Measurements from ENCODE around the gene PDZRN3. TPM values are rescaled to one million over a fixed set of nuclear protein-coding genes. Genes with fewer than 3 reads are reported as not detected.

The PDZRN3 gene
- total RNA-seq, 4 donors from 2014 or later, result 87.3 to 268 (median 107) TPM

GRCh38 chr3:73591286-73591800 is 33.4 kb downstream of the PDZRN3 start:
- intact Hi-C loops (cut with DNase I; ENCODE audit: low total_unique reads), result no loop called here
- Histone ChIP-seq H3K4me3 (no peak overlapping the region), H3K9me3 (no peaks in the 10 kb centered on the region), H3K27ac (no peak overlapping the region), H3K4me1 (peaks cover 0 to 7% of the 10 kb centered on the region in 2 donors), H3K27me3 (no peaks in the 10 kb centered on the region), H3K36me3 (no peaks in the 10 kb centered on the region)
- TF ChIP-seq CTCF (IDR thresholded peaks at IDR 0.05) (no peak), POLR2A (IDR thresholded peaks at IDR 0.05) (no peak)
- no peak for DNase-seq

GRCh38 chr3:73586628-73587027 is 38.1 kb downstream of the PDZRN3 start:
- no peaks in the 10 kb centered on the region for H3K27me3 ChIP-seq

GRCh38 chr3:73586190-73586589 is 38.6 kb downstream of the PDZRN3 start:
- DNase-seq, result no peak
- no peak overlapping the region for H3K27ac ChIP-seq
- H3K9me3 ChIP-seq, result no peaks in the 10 kb centered on the region
- TF ChIP-seq CTCF (IDR thresholded peaks at IDR 0.05), result no peak
- no peak for TF ChIP-seq POLR2A (IDR thresholded peaks at IDR 0.05)
- no peak overlapping the region for H3K4me3 ChIP-seq
- intact Hi-C loops (cut with DNase I; ENCODE audit: low total_unique reads), result no loop called here
- no peaks in the 10 kb centered on the region for H3K27me3 ChIP-seq
- H3K36me3 ChIP-seq, result no peaks in the 10 kb centered on the region
- peaks cover 0 to 7% of the 10 kb centered on the region in 2 donors for H3K4me1 ChIP-seq

More at GRCh38 chr3:73586628-73587027, 38.1 kb downstream of the PDZRN3 start:
- Histone ChIP-seq H3K27ac (no peak overlapping the region), H3K36me3 (no peaks in the 10 kb centered on the region), H3K9me3 (no peaks in the 10 kb centered on the region), H3K4me3 (no peak overlapping the region), H3K4me1 (peaks cover 0 to 7% of the 10 kb centered on the region in 2 donors)
- DNase-seq, result no peak
- intact Hi-C loops (cut with DNase I; ENCODE audit: low total_unique reads), result no loop called here
- no peak for TF ChIP-seq CTCF (IDR thresholded peaks at IDR 0.05)
- no peak for TF ChIP-seq POLR2A (IDR thresholded peaks at IDR 0.05)

GRCh38 chr3:73584873-73585272 is 39.9 kb downstream of the PDZRN3 start:
- no peak for TF ChIP-seq POLR2A (IDR thresholded peaks at IDR 0.05)
- H3K27ac ChIP-seq, result no peak overlapping the region
- DNase-seq, result no peak
- H3K9me3 ChIP-seq, result no peaks in the 10 kb centered on the region
- H3K27me3 ChIP-seq, result no peaks in the 10 kb centered on the region
- intact Hi-C loops (cut with DNase I; ENCODE audit: low total_unique reads), result no loop called here
- H3K4me3 ChIP-seq, result no peak overlapping the region
- H3K36me3 ChIP-seq, result no peaks in the 10 kb centered on the region
- no peaks in the 10 kb centered on the region for H3K4me1 ChIP-seq

- Histone ChIP-seq H3K27ac (no peak overlapping the region), H3K4me1 (no peaks in the 10 kb centered on the region), H3K36me3 (no peaks in the 10 kb centered on the region), H3K27me3 (no peaks in the 10 kb centered on the region), H3K9me3 (no peaks in the 10 kb centered on the region), H3K4me3 (no peak overlapping the region)
- no peak for DNase-seq
- intact Hi-C loops (cut with DNase I; ENCODE audit: low total_unique reads), result no loop called here
- TF ChIP-seq CTCF (IDR thresholded peaks at IDR 0.05) (no peak), POLR2A (IDR thresholded peaks at IDR 0.05) (no peak)
Measured at GRCh38 chr3:73582535-73582934, 42.2 kb downstream of the PDZRN3 start.
